ENCODE data around the gene TRPM2.

The TRPM2 gene

DNA sequence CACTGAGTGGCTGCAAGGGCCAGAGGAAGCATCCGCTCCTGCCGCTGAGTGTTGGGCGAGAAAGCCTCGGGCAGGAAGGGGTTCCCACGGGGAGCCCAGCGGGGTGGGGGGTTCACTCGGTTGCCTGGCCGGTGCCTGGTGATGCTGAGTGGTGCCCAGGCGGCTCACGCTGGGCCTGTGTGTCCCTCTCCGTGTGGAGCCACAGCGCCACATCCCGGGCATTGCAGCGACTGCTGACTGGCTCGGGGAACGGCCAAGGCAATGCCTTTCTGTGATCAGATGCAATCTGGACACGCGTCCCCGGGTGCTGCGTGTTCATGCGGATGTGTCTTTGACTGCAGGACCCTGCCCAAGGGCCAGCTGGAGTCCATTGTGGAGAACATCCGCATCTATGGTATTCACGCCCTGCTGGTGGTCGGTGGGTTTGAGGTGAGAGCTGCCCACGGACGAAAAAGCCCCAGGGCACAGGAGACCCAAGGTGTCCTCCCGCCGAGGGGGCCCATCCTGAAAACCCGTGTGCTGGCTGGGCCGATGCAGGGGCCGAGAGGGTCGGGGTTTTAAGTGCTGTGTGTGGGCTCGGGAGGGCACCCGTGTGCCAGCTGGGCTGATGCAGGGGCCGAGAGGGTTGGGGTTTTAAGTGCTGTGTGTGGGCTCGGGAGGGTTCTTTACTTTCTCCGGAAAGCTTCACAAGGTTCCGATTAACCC, 30.6 kb upstream of the TRPM2 start:
- no peak for DNase-seq

DNA sequence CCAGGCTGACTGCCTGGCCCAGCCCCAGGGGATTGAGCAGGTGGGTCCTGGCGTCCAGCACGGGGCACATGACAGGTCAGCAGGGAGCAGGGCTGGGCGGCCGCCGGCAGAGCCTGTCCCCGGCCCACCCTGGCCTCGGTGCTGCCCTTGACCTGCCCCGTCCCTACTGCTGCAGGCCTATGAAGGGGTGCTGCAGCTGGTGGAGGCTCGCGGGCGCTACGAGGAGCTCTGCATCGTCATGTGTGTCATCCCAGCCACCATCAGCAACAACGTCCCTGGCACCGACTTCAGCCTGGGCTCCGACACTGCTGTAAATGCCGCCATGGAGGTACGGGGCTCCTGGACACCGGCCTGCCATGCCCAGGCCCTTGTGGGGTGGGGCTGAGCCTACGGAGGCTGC, 29.8 kb upstream of the TRPM2 start:
- DNase-seq = no peak

DNA sequence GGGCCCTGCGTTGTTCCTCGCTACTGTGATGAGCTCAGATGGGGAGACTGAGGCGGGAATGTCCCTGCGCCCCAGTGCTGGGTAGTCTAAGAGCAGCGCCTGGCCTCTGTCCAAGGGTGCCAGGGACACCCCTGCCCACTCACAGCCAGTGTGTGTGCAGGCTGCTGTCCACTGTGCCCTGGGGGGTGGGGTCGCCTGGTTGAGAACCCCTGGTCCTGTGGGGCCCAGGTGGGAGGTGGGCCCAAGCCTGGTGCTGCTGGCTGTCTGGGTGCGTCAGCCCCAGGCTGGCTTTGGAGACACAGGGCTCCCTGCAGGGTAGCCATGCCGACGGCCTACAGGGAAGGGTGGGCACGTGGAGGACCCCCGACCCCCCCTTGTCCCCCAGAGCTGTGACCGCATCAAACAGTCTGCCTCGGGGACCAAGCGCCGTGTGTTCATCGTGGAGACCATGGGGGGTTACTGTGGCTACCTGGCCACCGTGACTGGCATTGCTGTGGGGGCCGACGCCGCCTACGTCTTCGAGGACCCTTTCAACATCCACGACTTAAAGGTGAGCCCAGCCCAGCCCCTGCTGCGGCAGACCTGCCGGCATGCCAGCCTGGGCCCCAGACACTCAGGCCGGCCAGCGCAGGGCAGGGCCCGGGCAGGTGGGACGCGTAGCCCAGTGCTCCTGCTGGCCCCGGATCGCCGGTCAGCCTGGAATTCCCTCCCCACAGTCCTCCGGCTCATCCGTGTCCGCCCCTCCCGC, 29.1 kb upstream of the TRPM2 start:
- no peak for DNase-seq

DNA sequence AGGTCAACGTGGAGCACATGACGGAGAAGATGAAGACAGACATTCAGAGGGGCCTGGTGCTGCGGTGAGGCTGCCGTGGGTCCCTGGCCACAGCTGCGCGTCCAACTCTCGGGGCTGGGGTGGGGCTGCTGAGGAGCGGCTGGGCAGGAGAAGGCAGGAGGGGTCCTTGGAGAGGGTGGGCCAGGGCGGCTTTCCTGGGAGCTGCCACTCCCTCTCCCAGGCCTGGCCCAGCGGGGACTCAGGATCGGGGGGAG, 28.6 kb upstream of the TRPM2 start:
- DNase-seq = no peak

DNA sequence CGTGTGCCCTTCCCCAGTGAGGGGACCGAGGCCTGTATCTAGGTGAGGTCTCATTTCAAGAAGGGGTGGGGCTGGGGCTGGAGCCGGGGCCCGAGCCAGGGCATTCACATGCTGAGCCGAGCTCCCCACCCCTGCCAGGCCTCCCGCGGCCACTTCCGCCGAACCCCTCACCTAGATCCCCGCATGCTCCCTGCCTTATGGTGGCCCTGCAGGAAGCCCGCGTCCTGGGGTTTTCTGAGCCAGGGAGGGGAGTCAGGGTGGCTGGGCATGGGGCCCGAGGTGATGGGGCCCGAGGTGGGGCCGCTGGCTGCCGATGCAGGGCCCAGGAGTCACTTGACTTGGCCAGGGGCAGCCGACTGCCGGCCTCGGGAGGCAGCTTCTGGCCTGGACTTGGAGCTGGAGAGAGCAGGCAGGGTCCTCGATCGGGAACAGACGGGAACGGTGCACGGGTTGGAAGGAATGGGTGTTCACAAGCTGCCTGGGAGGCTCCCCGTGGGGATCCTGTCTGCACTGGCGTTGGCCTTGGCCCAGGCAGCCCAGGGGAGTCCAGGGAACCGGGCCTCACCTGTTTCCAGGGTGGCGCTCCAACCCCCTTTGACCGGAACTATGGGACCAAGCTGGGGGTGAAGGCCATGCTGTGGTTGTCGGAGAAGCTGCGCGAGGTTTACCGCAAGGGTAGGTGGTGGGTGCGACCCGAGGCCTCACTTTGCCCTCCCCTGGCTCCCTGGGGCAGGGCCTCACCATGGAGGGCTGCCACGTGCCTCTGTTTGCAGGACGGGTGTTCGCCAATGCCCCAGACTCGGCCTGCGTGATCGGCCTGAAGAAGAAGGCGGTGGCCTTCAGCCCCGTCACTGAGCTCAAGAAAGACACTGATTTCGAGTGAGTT, 27.8 kb upstream of the TRPM2 start:
- no peak for DNase-seq

DNA sequence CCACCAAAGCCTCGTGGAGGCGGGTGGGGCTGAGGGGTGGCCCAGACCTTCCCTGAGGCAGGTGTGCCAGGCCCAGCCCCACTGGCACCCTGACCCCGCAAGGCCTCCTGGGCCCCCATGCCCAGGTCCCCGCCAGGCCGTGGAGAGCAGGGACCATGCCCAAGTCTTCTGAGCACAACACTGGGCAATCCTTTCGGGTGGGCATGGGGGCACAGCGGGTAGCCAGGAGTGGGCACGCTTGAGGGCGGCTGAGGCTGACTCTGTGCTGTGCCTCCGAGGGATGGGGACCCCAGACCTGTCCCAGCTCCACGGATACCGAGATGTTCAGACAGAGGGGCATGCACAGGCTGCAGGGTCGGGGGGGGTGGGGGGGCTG, 27.2 kb upstream of the TRPM2 start:
- no peak for DNase-seq

DNA sequence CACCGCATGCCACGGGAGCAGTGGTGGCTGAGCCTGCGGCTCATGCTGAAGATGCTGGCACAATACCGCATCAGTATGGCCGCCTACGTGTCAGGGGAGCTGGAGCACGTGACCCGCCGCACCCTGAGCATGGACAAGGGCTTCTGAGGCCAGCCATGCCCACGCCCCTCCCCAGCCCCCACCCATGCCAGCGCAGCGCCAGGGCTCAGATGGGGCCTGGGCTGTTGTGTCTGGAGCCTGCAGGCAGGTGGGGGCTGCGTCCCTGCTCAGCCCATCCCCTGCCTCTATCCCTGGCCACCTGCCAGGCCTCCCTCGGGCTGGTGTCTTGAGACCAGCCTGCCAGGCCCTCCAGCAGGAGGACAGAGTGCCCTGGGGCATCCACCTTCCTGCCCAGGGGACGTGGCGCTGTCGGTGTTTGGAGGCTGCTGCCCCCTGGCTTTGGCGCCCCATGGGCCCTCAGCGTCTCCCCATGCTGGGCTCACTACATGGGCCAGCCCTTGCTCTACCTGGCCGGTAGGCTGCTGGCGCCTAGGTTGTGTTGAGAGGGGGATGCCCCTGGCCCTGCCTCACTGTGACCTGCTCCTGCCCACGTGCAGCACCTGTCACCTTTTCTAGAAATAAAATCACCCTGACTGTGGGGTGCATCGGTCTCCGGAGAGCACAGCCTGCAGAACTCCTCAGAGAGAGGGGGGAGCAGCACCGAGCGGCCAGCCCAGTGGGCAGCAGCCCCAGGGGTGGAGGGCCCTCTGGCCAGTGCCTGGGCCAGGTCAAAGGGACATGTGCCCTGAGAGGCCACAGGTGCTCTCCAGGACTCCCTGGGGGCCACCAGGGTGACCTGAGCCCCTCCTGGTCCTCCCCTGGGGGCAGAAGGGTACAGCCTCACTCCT, 26.5 kb upstream of the TRPM2 start:
- no peak for DNase-seq

DNA sequence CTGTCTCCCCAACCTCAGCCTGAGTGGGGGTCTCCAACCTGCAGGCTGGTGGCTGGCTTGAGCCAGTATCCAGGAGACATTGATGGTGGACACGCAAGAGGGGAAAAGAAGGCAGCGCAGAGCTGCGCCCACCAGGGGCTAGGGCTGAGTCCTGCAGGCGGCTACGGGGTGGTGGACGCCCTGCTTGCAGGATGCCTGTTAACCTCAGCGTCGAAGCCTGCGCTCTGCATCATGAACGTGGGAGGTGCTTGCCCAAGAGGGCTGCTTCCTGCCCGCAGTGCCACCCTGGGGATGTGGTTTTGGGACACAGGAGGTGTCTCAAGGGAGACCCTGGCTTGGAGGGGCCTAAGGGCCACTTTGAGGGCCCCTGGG, 25.8 kb upstream of the TRPM2 start:
- no peak for DNase-seq

DNA sequence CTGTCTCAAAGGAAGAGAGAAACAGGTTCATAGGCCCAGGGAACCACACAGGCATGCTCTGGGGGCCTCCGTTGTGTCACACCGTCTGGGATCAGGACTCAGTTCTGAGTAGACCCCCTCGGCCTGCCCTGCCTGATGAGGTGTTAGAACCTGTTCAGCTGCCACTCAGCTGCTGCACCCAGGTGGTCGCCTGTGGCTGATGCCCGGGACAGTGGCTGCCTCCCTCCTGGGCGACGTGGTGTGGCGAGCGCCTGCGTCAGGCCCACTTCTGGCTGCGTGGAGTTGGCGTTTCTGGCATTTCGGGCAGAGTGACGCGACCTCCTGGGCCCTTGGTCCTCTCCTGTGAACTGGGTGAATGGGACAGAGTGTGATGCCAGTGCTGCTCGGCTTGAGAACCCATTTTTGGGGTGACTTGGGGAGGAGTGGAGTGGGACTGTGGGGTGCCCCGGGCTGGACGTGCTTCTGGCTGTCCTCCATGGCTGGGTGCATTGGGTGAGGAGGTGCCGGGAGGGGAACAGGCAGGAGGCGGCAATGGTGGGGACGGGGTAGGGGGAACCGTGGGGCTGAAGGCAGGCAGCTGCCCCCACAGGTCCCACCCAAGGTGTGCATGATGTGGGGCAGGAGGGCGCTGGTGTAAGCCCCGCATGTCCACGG, 25.1 kb upstream of the TRPM2 start:
- DNase-seq = no peak

DNA sequence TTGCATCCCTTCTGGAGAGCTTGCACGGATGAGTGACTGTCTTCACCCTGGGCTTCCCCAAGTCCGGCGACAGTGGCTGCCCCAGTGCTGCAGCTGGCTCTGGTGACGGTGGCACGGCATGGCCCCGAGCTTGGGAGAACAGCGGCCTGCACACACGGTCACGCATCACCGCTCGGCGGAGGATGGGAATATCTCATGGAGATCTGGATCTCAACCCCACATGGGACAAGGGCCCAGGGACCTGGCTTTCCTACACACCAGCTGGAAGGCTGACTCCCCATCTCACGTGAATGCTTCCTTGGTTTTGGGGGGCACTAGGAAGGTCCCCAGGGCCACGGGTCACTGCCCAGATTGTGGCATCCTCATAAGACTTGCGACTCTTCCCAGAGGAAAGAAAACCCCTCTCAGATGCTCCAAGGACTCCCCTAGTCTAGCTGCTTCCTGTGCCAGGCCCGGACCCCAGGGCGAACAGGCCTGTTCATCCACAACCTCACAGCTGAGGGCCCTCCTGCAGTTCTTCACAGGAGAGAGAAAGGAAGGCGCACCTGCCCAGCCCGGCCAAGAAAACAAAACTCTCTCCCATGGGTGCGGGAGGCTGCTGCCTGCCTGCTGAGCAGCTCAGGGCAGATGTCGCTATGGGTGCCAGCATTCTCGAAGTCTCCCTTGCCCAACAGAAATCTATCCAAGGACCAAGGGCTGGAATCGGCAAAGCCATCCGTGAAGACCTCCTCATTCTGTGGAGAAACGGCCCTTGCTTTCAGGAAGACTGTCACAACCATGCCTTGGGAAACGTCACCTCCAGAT, 24.1 kb upstream of the TRPM2 start:
- DNase-seq = no peak

DNA sequence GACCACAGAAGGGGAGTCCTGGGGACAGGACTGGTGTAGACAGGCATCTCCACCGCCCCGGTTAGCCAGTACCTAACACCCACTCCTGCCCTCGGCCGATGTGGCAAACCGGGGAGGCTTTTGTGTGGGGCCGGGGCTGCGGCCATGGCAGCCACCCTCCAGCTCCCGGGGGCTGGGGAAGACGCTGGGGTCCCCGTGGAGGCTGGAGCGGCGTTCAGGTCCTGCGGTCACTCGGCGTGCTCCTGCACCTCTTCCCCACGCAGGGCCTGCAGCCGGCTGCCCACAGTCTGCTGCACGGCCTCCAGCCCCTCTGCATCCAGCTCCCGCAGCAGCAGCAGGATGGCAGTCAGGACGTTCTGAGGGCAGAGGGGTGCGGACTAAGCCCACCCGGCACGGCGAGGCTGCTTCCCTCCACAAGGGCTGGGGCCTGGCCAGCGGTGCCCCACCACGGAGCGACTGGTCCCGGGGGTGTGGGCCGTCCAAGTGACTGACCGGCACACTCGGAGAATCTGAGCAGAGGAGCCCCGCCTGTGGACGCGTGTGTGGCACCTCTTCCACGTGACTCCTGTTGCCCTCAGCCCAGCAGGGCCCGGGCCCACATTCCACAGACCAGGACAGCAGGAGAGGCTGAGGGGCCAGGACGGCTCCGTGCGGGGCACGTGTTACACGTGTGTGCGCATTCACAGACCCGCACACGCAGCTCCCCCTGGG, 23.3 kb upstream of the TRPM2 start:
- DNase-seq = no peak

DNA sequence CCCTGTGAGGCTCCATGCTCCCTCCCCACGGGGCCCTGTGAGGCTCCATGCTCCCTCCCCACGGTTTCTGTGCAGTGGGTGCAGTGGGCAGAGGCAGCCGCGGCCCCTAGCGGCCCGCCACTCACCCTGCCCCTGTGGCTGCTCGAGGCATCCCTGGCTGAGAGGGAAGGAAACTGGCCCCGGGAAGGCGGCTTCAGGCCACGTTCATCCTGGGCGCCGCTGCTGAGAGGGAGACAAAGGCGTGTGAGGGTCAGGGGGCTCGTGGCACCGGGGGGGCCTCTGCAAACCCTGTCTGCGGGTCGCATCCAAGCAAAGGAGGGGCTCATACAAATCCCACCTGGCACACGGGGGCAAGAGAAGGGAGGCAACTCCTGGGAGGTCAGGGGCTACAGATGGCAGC, 22.7 kb upstream of the TRPM2 start:
- no peak for DNase-seq

DNA sequence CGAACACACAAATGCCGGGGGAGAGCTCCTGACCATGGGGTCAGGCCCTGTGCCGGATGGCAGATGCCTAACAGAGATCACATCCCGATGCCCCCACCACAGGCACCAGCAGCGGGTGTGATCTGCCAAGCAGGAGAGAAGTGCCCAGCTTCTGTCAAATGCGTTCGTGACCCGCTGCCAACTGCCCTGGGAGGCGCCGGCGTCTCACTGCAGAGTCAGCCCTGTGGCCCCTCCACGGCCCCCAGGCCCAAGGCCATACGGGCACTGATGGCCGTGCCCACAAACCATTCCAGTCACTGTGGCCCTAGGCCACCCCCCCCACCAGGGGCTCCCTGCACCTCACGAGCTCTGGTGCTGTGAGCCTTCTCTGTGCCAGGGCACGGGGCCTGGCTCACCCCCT, 22.2 kb upstream of the TRPM2 start:
- DNase-seq = no peak

DNA sequence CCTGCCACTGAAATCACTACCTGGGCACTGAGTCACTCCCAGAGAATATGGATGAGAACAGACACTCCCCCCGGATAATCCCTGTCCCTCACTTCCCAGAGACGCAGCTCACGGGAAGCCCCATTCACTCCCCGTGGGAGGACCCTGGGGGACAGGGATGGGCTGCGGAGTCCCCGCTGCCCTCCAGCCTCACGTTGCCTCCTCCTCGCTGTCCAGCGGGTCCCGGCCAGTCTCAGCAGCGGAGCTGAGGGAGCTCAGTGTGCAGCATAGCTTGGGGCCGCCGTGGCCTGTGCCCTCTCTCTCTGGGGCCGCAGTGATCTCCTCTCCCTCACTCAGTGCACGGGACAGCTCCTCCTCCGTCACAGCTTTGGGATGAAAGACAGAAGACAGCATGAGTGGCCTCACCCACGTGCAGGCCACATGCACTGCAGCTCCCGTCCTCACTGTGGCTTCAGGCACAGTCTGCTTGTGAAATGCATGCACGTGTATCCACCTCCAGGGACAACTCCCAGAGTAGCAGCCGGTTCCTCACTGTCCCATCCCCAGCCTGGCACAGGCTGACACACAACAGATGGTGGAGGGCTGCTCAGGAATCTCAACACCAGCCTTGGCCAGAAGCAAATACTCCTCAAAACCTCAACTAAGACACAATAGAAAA, 21.6 kb upstream of the TRPM2 start:
- DNase-seq = no peak

DNA sequence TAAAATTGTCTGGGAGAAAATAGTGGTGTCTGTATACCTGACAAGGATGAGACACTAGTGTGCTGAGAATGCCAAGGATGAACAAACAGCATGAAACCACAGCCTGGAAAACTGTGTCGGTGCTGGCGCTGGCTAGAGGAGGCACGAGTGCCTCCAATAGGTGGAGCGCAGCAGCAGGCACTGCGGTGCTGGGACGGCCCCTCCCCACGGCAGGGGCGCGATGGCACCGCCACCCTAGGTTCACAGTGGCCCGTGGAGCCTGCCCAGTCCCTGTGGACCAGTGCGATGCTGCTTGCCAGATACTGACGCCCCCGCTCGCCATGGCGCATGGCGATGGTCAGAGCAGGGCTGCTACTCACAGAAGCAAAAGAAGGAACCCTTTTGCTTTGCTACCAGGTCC, 21.0 kb upstream of the TRPM2 start:
- no peak for DNase-seq

DNA sequence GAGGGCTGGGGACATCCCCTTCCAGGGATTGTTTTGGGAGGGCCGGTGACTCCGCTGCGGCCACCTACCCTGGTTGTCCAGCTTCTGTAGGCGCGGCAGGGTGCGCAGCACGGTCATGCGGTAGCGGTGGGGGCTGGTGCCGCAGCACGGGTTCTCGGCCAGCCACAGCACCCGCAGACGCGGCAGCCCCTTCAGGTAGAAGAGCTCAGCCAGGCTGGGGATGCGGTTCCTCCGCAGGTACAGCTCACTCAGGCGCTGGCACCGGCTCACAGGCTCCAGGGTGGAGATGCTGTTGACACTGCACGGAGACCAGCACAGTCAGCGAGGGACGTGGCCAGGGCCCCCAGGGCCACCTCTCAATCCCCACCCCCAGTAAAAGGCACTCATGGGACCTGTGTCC, 20.5 kb upstream of the TRPM2 start:
- DNase-seq = no peak

DNA sequence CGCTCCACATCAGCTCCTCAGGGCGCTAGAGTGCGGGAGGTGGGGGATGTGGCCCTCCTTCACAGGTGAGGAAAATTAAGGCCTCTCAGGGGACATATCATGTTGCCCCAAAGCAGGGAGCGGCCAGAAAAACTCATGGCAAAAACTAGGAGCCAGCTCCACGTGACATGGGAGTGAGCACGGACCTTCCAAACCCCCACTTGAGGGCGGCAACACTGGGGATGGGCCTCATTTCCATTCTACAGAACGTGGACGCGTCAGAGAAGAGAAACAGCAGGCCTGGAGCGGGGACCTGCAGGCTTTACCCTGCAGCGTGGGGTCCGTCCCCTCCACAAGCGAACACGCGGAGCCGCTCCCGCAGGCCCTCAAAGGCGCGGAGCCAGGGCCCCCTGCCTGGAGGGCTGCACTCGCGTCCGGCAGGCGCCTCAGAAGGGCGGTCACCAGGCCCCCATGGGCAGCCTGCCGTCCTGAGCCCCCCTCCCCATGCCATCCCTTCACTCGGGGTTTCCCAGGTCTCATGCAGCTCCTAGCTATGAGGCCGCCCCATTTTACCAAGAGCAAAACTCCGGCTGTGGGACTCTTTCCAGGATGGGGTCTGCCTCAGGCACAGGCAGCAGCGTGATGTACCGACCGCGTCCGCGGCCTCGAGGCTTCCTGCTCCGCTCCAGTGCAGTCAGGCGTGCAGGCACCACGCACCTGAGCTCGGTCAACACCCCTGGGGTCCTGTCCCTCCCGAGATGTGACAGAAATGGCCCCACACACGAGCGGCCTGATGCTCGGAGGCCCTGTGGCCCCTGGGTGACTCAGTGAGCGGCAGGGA, 19.7 kb upstream of the TRPM2 start:
- no peak for DNase-seq

DNA sequence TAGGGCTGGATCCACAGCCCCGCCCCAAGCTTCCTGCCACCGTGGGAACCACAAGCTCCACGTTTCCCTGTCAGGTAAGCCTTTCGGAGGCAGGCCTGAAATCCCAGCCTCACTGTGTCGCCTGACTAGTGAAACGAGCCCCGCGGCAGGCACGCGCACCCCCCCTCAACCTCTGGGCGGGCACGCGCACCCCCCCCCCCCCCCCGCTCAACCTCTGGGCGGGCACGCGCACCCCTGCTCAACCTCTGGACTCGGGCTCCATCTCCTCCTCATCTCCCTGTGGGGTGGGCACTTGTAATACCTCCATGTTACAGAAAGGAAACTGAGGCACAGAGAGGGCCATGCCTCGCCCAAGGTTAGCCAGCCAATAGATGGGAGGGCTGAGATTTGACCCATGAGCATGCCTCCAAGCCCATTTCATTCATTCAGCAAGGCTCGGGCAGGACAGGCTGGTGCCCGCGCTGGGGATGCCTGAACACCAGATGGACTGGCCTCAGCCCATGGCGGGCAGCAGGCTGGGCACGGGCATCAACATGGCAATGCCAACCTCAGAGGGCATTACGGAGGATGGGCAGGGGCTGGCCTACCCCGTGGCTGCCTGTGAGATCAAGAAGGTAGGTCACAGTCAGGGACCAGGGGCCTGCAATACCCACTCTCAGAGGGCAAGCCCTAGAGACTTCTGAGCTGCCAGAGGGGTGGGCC, 18.9 kb upstream of the TRPM2 start:
- no peak for DNase-seq

Data from inflammatory macrophage treated with lipopolysaccharide for 4 hours (primary cell).